ENCODE data around the gene ADAT2. TPM values are rescaled to one million over a fixed set of nuclear protein-coding genes. Genes with fewer than 3 reads are reported as not detected.

The ADAT2 gene
- total and polyA plus RNA-seq, 8 donors = 1.1 to 20.0 (median 6.8) TPM; not detected in 1

Small RNA genes lying within 50 kb of the gene (small RNA-seq; reads per million reads assigned to genes)
- gene RNA5SP221 = 0 reads per million in 4 donors

Other genes with a start within 250 kb of the ADAT2 start
- gene PEX3, start 110 bp upstream of the ADAT2 start, total RNA-seq = 10 to 100 TPM in 2 of 5 donors, 1 to 10 TPM in 2, under 1 TPM in 1; 0.58 to 32.3 (median 8.9) TPM
- gene PEX3, start 110 bp upstream of the ADAT2 start, polyA plus RNA-seq = 10 to 100 TPM in 1 of 3 donors, 1 to 10 TPM in 2; 7.1 to 11.5 (median 9.3) TPM
- gene FUCA2, start 61.0 kb upstream of the ADAT2 start, total RNA-seq = 10 to 100 TPM; 12.9 to 53.8 (median 26.8) TPM
- 10 to 100 TPM; 18.2 to 26.1 (median 25.2) TPM for gene FUCA2, start 61.0 kb upstream of the ADAT2 start, polyA plus RNA-seq
- gene PHACTR2, start 227.3 kb upstream of the ADAT2 start, total RNA-seq = 100 to 1,000 TPM in 2 of 5 donors, 10 to 100 TPM in 3; 25.8 to 126 (median 59.6) TPM
- 10 to 100 TPM in 2 of 3 donors, 1 to 10 TPM in 1; 3.0 to 14.1 (median 10.6) TPM for gene PHACTR2, start 227.3 kb upstream of the ADAT2 start, polyA plus RNA-seq

All from stomach (tissue), 8 donors.